Progenitor cell of endocrine pancreas (in vitro differentiated cells): ENCODE results near the gene NKX3-2. TPM values are rescaled to one million over a fixed set of nuclear protein-coding genes. Genes with fewer than 3 reads are reported as not detected.

ENCODE experiments used
- DNase-seq: peaks from one replicate; pipeline ENCODE4 v3.0.0; 2021; ENCODE audit warnings: low spot score; ENCODE audit not compliant: unreplicated experiment
- H3K27ac Mint-ChIP-seq: 2 replicates; pipeline ENCODE4 v1.8.0; 2021; ENCODE audit warnings: mild to moderate bottlenecking, moderate library complexity, mixed read lengths
- H3K27me3 Mint-ChIP-seq: 2 replicates; pipeline ENCODE4 v1.8.0; 2021; ENCODE audit warnings: mixed read lengths
- H3K36me3 Mint-ChIP-seq: 2 replicates; pipeline ENCODE4 v1.8.0; 2022; ENCODE audit warnings: mixed read lengths; ENCODE audit not compliant: insufficient read depth
- H3K4me1 Mint-ChIP-seq: 2 replicates; pipeline ENCODE4 v1.8.0; 2021; ENCODE audit warnings: low read depth, mixed read lengths
- H3K4me3 Mint-ChIP-seq: 2 replicates; pipeline ENCODE4 v1.8.0; 2021; ENCODE audit warnings: low read depth, mild to moderate bottlenecking, moderate library complexity, mixed read lengths
- H3K9me3 Mint-ChIP-seq: 2 replicates; pipeline ENCODE4 v1.8.0; 2021; ENCODE audit warnings: low read depth, mixed read lengths
- total RNA-seq: library from RNA; stranded (reverse); gene quantifications from 2 replicates; pipeline ENCODE4 v1.2.1, GENCODE V29; 2021
- TF ChIP-seq, protein P1 (sequence below): fragments of 200-600 bp; sonication (generic); IDR thresholded peaks from one replicate; pipeline ENCODE4 v1.5.0; 2021; ENCODE audit warnings: antibody characterized with exemption, mild to moderate bottlenecking; ENCODE audit not compliant: unreplicated experiment

The NKX3-2 gene
- total RNA-seq, 1 donor from 2014 or later, result 2.1 TPM

DNA sequence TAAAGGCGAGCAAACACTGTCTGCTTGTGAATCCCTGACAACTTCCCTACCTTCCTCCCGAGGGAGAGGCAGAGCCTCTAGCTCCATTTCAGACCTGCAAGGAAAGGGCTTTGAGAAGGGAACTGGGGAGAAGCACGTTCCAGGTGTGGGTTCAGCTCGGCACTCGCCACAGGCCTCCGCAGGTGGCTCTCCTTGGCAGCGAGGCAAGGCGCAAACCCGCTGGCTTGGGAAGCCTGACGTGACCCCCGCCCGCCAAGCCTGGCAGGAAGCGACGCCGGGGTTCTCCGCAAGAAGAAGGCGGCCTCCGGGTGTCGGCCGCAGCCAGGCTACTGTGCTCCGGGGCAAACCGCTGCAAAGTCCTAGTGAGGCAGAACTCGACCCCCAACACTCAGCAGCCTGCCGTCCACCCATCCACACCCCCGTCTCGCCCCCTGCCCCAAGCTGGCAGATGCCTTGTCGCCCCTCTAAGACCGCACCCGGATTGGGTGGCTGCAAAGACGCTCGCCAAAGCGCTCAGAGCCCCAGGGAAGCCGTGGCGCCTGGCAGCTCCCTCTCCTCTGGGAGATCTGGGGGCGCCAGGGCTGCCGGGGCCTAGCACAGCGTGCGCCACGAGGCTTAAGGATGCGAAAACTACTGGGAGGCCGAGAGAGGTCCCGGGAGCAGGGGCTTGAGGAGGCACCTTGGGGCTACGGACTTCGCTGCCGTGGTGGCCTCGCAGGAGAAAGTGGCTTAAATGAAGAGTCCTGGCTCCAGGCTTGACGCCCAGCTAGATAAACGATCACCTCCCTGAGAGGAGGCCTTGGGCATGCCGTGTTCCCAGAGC is 21.8 kb downstream of the NKX3-2 start:
- Mint-ChIP-seq H3K4me1 (no peaks in the 10 kb centered on the region), H3K9me3 (no peaks in the 10 kb centered on the region), H3K27ac (no peak overlapping the region), H3K36me3 (no peaks in the 10 kb centered on the region), H3K27me3 (peaks cover 36% of the 10 kb centered on the region), H3K4me3 (no peak overlapping the region)
- no peak for DNase-seq
- TF ChIP-seq, protein P1, sequence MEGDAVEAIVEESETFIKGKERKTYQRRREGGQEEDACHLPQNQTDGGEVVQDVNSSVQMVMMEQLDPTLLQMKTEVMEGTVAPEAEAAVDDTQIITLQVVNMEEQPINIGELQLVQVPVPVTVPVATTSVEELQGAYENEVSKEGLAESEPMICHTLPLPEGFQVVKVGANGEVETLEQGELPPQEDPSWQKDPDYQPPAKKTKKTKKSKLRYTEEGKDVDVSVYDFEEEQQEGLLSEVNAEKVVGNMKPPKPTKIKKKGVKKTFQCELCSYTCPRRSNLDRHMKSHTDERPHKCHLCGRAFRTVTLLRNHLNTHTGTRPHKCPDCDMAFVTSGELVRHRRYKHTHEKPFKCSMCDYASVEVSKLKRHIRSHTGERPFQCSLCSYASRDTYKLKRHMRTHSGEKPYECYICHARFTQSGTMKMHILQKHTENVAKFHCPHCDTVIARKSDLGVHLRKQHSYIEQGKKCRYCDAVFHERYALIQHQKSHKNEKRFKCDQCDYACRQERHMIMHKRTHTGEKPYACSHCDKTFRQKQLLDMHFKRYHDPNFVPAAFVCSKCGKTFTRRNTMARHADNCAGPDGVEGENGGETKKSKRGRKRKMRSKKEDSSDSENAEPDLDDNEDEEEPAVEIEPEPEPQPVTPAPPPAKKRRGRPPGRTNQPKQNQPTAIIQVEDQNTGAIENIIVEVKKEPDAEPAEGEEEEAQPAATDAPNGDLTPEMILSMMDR, result no peak

DNA sequence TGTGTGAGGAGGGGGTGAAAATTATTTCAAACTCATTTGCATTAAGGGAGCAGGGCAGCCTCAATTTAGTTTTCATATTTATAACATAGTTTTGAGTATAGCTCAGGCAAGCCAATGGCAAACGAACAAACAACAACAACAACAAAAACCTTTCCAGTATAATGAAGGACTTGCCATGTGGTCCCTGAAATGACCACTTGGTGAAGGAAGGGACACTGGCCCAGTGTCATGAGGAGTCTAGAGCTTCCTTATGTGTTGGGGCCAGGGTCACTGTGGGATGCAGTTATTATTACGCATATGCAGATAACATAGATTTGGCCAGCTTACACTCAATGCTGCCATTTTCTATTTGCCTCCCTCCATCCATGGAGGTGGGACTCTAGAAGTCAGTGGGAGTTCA is 23.3 kb downstream of the NKX3-2 start:
- Mint-ChIP-seq H3K4me3 (no peak overlapping the region), H3K9me3 (no peaks in the 10 kb centered on the region), H3K27me3 (peaks cover 29% of the 10 kb centered on the region), H3K4me1 (no peaks in the 10 kb centered on the region), H3K36me3 (no peaks in the 10 kb centered on the region), H3K27ac (no peak overlapping the region)
- TF ChIP-seq, protein P1, result peak; percentile 17
- DNase-seq, result no peak

DNA sequence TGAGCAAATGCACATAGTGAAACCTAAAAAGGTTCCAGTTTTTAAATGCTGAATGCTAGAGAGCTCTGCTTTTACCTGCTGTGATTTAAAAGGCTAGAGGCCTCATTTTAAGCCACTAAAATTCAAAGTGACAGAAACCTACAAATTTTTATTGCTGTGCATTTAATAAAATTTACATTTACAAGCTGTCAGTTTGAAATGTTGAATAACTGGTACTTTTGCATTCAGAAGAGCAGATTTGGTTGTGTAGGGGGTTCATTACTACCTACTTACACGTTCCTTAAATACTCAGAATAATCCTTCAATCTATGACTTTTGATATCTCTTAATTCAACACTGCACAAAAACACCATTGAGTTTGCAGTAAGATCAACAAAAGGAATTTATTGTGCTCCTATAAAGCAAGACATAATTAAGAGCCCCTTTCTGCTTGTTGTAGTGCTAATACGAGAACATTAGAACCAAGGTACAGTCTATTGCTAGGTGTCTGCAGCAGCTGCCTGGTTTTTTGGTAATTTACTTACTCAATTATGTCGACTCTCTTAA is 27.9 kb downstream of the NKX3-2 start:
- no peaks in the 10 kb centered on the region for H3K9me3 Mint-ChIP-seq
- TF ChIP-seq, protein P1, result no peak
- no peaks in the 10 kb centered on the region for H3K4me1 Mint-ChIP-seq
- H3K4me3 Mint-ChIP-seq, result no peak overlapping the region
- no peaks in the 10 kb centered on the region for H3K36me3 Mint-ChIP-seq
- peaks cover 16% of the 10 kb centered on the region for H3K27me3 Mint-ChIP-seq
- H3K27ac Mint-ChIP-seq, result no peak overlapping the region
- DNase-seq, result no peak

DNA sequence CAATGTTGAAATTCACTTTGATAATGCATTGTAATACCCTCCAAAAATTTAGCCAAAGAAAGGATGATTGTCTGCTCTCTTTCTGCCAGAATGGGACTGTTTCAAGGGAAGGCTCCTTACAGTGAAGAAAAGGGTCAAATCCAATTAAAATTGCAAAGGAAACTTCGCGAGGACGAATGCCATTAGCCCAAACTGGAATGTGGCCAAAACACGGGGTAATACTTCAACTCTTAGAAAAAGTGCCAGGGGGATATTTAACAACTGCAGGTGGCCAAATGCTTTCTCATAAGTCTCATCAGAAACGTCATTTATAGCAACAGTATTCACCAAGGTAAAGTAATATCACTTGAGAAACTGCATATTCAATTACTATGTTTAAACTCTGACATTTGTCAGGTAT is 29.0 kb downstream of the NKX3-2 start:
- TF ChIP-seq, protein P1, result no peak
- no peaks in the 10 kb centered on the region for H3K4me1 Mint-ChIP-seq
- no peak for DNase-seq
- no peaks in the 10 kb centered on the region for H3K9me3 Mint-ChIP-seq
- H3K4me3 Mint-ChIP-seq, result no peak overlapping the region
- H3K27me3 Mint-ChIP-seq, result peaks cover 13% of the 10 kb centered on the region
- no peak overlapping the region for H3K27ac Mint-ChIP-seq
- H3K36me3 Mint-ChIP-seq, result no peaks in the 10 kb centered on the region

DNA sequence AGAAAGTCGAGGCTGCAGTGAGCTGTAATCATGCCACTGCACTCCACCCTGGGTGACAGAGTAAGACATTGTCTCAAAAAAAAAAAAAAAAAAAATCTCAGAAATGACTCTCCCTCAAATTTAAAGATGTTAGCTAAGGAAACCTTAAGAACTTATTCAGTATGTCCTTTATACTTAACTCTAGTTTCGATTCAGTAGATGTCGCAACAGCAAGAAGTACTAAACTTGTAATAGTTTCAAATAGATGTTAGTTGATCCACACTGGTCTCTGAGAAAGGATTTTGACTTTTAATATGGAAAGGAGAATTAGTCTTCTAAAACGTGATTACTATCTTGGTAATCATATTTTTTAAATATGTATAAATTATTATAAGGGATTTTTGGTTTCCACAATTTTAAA is 29.6 kb downstream of the NKX3-2 start:
- TF ChIP-seq, protein P1, result no peak
- no peak for DNase-seq
- no peak overlapping the region for H3K4me3 Mint-ChIP-seq
- H3K27ac Mint-ChIP-seq, result no peak overlapping the region
- H3K27me3 Mint-ChIP-seq, result peaks cover 13% of the 10 kb centered on the region
- H3K36me3 Mint-ChIP-seq, result no peaks in the 10 kb centered on the region
- H3K4me1 Mint-ChIP-seq, result no peaks in the 10 kb centered on the region
- H3K9me3 Mint-ChIP-seq, result no peaks in the 10 kb centered on the region
